Activated T-cell treated with anti-CD3 and anti-CD28 coated beads for 48 hours (primary cell): Measurements from ENCODE around the gene ENDOV.

Experiments used
- DNase-seq: peaks from one replicate; pipeline ENCODE4 v3.0.0-alpha.2; 2020; ENCODE audit warnings: low read depth

ENDOV gene

DNA sequence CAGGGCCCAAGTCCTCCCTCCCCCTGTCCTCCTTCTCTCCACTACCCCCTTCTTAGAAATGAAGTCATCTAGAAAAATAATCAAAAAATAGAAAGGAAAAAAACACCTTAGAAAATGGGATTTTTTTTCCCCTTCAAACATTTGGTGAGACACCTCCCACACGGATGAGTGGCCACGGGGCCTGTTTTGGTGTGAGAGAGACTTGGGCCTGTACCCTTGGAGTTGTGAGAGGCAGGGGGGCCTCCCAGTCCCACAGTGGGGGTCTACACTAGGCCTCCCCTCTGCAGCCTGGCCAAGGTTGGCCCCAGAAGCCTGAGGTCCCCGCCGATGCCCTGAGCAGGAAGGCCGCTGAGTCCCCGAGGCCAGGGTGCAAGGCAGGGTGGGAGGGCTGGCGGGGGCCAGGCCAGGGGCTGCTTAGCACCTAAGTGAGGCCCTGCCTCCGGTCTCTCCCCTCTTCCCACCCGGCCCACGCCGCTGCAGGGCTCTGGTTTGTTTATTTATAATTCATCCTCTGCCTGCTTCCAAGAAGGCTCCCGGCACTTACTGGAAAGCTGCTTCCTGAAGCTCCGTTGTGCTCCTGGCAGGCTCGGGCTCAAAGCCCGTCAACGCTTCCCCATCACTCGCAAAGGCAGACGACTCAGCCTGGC lies 35.1 kb downstream of the ENDOV start:
- DNase-seq, result no peak

DNA sequence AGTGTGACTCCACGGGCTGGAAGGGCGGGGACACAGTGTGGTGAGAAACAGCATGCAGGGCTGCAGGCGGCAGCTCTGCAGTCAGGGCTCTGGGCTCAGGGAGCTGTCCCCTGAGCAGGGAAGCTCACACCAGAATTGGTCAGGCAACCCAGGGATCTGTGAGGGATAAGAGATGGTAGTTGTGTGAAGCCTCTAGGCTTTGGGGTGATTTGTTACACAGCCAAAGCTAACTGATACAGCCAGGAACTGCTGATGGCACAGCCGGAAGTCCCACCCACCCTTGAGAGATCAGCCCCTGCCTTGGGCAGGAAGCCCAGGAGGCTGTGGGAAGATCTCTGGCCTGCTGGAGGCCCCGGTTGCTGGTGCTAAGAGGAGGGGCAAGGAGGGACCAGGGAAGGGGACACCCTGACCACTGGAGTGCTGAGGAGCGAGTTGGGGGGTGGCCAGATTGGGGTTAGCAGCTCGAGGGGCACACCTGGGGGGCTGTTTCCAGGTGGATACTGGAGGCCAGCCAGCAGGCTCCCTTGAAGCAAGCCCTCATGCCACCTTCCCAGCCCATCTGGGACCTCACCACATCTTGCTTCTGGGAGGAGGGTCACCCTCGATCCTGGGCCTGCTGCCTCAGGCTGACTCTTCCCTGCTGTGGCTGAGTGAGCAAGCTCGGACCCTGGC lies 36.3 kb downstream of the ENDOV start:
- no peak for DNase-seq

DNA sequence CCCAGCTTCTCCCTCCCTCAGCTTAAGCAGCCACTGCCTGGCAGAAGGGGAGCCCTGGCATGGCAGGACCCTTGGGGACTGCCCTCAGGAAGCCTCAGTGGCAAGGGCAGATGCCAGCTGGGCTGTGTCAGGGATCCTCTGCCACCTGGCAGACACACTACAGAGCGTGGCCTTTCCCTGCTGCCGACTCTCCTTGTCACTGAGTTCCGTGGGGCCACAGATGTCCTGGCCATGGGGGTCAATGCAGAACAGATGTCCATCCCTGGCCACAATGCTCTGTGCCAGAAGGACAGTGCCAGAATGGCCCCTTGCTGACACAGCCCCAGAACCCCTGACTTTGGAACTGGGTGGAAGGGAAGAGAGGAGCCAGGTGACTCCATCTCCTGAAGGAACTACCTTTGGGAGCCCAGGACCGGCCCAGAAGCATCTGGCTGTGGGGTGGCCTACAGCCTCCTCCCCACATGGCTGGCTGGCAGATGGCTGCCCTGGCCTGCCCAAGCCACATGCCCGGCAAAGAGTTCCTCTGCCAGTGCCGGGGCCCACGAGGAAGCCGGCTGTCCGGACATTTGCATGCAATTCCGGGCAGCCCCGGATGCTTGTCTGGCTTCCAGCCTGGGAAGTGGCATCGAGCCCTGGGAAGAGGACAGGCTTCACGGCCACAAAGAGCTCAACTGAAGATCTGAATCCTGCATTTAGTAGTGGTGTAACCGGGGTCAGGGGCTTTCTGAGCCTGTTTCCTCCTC lies 37.4 kb downstream of the ENDOV start:
- DNase-seq, result no peak

DNA sequence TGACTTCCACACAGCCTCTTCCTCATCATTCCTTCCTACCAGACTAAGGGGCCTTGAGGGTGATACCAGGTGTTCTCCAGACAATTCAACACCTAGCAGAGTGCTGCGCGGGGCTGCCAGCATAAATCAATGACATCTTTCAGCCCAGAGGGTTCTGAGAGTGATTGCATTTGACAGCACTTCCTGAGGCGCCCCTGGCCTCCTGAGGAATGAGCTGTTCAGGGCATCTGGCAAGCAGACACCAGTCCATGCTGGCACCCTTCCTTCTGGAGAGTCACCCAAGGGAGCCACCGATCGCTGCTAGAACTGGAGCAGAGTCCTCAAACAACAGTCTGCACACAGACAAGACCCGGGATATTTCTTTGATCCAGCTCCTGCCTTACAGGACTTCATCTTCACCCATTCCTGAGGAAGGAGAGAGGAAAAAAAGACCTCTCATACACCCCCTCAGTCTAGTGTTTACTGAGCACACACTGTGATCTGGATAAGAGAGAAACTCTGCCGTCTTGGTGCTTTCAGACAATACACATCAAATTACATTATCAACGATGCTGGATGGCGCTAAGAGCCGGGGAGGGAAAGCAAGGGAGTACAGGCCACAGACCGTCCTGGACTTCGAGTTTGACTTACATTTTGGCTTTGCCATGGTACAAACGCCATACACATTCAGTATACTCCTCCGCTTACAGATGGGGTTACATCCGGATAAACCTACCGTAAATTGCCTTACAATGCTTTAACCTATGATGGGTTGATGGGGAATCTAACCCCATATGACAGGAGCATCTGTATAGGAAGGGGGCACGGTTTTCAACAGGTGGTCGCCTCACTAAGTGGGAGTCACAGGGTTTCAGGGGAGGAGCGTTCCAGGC lies 38.4 kb downstream of the ENDOV start:
- no peak for DNase-seq

DNA sequence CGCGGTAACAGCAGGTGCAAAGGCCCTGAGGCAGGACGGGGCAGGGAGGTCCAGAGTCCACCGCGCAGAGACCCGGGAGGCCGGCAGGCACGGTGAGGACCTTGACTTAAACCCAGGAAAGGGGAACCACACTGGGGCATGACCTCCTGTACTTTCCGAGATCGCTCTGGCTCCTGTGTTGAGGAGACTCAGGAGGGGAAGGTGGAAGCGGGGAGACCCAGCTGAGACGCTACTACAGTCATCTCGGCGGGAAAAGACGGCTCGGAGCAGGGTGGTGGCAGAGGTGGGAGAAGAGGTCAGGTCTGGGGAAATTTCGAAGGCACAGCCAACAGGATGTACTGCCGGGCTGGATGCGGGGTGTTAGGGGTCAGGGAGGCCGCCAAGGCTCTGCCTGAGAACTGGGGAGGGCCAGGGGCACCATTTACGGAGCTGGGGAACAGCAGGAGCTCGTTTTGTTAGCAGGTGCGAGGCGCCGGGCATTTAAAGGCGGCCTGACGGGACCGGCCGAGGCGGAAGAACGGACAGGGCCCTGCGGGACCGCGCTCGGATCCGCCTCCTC lies 39.1 kb downstream of the ENDOV start:
- no peak for DNase-seq

DNA sequence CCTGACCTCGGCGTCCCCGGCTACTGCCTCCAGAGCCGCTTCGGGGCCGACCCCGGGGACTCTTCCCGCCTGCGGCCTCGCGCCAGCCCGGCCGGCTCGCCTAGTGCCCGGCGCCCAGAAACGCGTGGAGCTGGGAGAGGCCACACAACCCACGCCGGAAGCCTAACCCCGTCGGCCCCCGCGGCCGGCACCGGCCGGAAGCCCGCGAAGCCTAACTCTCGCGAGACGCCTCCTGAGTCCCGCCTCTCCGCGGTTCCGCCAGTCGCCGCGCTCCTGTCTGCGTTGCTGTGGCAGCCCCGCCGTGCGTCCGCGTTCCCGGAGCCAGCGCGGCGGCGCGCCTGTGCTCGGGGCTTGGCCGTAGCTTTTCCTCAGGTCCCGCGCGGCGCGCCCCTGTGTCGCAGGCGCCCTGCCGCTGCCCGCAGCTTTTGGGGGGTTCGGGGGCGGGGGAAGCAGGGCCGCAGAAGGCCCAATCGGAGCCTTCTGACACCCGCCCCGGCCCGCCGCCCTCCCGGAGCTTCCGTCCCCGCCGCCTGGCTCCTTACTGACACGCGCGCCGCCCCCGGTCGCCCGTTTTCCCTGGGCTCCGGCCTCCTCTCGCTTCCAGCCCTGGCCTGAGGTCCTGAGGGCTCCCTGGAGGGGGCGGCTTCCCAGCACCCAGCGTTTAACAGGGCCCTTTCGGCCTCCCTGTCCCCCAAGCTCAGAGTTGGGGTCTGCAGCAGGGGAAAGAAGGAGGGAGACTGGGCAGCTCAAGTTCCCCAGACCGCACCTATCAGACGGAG lies 39.8 kb downstream of the ENDOV start:
- peak; percentile 99 for DNase-seq

DNA sequence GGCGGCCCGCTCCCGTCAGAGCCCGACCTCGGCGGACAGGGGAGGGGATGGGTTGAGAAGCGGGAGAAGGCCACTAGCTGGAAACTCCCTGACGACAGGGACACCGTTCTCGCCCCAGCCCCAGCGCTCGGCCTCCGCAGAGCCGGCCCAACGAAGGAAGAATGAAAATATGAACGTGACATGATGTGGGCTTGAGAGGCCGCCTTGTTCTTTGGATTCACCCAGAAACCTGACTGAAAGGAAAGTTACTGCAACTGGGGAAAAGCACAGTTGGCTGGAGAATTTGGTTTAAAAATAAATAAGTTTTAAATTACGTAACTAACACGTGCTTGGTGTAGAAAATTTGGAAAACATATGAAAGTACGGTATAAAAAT lies 40.4 kb downstream of the ENDOV start:
- DNase-seq, result no peak

DNA sequence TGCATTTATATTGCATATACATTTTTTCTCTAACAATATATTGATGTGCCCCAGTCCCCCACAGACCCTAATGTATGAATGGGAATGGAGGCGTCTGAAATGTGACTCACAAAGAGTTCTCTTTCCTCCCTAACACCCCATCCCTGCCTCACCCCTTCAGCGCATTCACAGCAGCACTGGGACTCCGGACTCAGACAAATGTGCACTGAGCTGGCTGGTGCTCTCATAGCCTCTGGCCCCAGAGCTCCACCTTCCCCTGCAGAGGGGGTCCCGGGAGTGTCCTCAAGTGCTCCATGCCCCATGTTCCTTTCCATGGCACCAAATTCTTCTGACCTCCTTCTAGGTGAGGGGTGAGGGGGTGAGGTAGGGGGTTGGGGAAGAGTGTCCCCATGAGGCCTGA lies 40.8 kb downstream of the ENDOV start:
- no peak for DNase-seq

DNA sequence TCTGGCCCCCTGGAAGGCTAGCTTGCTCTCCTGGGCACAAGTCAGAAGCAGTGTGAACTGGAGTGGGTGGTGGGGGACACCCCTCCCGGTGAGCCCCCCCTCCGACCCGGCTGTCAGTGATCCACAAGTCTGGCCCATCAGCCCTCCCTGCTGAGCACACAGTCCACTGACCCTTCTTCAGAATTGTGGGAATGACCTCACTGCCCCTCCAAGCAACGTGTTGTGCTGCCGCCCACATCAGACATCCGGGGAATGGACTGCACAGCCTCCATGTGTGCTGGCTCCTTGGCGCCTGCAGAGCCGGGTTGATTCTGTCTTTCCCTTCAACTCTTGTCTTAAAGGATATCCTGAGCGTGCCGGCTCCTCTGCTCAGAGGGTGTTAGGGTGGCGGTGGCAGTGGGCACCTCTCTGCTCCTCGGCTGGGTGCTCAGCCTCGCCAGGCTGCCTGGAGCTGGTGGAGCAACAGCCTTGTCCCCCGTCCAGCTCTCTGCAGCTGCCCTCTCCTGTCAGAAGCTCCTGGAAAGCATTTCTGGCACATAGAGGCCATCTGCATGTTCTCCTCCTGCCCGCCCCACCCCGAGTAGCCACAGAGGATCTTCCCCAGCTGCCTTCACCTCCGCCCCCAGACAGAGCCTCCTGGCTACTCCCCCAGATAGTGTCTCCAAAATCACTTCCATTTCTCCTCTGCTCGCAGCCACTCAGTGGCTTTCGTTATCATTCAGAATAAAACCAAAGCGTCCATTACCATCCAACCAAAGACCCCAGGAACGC lies 41.7 kb downstream of the ENDOV start:
- no peak for DNase-seq

DNA sequence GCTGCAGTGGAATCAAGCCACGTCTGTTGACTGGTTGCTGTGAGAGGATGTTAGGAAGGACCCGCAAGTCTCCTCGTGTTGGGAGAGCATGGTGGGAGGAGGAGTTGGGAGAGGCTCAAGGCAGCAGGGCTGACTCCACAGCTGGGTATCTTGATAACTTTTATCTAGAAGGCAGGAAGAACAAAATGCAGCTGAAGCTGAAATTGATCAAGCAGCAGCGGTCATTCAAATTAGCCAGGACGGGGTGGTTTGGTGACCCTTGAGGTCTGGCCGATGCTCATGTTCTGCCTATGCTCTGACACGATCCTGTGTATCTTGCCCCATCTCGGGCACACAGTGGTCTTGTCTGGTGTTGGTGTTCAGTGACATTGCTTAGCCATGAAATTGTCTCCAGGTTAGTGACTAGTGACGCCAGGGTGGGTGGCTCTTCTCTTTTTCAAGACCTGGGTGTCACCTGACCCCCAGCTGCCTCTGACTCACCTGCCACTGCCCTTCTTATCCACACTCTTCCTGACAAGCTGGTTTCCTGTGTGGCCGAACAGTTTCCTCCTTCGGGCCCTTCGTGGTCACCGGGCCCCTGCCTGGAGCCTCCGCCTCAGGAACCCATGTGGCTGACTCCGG lies 42.4 kb downstream of the ENDOV start:
- no peak for DNase-seq

DNA sequence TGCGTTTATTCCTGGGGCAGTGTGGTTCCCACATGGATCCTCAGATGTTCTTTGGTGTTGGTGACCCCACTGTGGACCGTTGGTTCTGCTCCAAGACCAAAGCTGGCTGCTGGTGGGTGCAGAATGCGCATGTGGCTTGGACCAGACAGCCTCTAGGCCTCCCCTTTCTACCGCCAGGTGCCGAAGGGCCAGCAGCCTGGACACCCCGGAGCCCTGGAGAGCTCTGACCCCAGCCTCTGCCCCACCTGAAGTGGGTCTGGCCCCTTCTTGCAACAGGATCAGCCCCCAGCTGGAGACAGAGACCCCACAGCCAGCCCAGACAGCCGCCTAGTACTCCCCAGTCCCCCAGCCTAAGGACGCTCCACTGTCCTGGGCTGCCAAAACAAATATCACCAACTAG lies 43.0 kb downstream of the ENDOV start:
- no peak for DNase-seq

DNA sequence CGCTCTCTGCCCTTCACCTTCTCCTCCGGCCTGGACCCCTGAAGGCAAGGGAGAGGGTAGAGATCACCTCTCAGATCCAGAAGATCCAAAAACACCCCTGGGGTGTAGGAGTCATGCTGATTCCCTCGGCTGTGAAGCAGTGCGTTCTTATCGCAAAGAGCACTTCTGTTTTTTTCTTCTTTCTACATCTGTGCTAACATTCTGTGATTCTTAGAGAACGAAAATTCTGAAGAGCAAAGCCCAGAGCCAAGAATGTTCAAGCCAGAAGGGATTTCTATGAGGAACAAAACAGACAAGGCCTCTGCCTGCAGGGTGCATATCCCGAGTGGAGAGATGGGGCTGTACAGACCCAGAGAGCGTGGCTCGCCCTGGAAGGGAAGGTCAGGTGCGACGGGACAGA lies 44.3 kb downstream of the ENDOV start:
- DNase-seq, result no peak

DNA sequence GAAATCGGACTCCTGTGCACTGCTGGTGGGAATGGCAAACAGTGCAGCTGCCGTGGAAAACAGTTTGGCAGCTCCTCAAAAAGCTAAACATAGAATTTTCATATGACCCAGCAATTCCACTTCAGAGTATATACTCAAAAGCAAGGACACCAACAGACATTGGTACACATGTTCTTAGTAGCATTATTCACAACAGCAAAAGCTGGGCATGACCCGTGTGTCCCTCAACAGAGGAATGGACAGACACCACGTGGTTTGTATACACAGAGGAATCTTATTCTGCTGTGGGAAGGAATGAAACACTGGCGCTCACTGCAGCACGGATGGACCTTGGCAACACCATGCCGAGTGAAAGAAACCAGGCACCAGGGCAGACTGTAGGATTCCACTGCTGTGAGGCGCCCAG lies 45.5 kb downstream of the ENDOV start:
- no peak for DNase-seq

DNA sequence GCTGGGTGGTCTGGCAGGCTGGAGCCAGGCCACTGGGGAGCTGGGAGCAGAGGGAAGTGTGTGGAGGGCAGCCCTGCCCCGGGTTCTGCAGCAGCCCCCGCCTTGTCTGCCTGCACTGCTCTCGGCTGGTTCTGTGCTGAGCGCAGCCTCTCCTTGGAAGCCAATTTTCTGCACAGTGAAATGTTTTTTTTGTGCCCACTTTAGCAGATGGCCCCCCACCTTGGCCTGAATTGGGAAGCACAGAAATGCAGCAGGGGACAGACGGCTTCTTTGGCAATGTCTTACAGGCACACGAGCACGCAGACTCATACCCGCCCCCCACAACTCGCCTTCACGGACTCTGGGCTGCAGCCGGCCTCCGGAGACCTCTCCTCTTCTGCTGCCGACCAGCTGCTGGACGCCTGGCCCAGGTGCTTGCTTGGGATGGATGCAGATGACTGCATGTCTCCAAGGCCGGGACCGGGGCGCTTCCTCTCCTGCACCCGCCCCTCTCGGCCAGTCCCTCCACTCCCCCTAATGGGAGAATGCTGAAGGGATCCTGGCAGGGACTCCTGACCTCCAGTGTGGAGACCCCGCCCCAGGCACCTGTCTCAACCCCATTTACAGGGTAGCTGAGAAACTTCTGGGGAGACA lies 46.7 kb downstream of the ENDOV start:
- no peak for DNase-seq

DNA sequence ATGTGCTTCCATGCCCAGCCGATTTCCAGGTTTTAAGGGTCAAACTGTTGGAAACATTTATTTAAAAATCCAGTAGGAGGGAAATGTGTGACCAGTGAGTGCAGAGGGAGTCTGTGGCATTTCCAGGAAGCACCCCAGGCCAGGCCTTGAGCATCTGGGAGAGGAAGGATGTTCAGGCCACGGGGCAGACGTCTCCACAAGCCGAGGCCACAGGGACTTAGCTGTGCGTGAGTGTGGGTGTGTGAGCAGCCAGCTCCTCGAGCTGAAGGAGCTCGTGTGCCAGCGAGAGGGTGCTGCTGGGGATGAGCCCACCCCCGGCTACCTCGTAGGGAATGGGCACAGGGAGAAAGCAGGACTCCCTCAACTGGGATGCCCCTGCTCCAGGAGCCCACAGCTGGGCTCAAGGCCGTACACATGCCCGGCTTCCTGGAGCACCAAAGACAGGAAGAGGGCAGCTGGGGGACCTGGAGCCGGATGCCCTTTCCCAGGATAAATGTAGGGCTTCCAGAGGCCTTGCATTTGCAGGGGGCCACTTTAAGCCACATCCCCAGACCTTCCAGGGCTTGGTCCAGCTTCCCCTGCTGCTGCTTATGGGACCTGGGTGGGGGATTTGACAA lies 48.9 kb downstream of the ENDOV start:
- DNase-seq, result no peak

DNA sequence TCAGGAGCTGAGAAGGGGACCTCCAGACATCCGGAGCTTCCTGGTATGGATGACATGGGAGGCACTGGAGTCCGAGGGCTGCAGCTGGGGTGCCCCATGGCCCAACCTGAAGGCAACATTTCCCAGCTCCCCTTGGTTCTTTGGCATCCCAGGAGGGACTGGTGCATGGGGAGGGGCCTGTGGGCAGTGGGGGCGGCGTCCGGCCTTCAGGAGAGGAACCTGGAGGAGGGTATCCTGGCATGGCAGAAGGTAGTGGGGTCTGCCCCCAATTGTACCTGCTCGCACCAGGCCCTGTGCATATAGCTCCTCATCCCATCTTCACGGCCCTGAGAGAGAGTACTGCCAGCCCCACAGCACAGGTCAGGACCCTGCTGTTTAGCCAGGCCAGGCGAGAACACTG lies 49.5 kb downstream of the ENDOV start:
- DNase-seq, result no peak

DNA sequence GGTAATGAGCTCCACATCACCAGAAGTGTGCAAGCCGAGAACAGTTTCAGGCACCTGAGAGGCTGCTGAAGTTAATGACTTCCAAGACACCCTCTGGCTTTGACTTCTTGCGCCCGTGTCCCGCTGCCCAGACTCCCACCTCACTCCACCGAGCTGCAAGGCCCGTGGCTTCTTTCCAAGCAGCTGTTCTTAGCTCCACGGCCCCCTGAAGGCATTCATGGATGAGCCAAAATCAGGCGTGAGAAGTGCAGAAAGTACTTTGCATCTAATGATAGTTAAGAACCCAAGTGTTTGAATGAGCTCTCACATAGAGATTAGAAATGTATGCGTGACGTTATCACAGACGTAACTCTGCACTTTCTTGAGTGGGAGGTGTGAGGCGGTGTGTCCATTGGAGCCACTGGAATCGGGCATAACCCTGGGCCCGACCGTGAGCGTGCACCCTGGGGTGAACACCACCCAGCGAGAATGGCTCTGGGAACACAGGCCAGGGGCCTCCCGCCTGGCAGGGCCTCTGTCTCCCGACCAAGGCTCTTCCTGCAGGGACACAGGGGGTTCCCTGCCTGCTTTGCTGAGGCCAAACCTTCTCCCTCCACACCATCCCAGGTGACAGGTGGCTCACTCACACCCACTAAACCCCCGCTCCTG lies 50.5 kb downstream of the ENDOV start:
- DNase-seq, result no peak

DNA sequence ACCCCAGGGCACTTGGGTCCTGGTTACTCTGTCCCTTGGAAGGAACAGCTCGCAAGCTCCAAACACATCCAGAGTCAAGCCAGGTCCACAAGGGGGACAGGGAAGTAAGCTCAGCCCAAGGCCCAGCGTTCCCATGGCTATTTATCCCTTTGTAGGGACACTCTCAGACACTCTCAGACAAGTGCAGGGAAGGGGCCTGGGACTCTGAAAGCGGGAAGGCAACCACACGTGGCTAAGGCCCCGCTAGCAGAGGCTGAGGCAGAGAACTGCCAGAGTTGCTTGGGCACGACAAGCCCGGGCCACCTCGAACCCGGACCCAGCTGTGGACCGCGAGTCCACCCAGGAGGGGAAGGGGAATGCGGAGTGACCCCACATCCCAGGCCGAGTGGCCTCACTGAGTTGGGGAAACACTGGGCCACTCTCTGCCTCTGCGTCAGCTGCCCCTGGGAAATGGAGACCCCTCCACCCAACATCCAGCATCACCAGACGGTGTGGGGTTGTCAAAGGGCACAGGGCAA lies 51.3 kb downstream of the ENDOV start:
- no peak for DNase-seq
